Loucy (cell line): ENCODE results near the gene BFSP1.

Experiments
- H2AFZ ChIP-seq: fragments of 200-600 bp; sonication (generic); 2 replicates; pipeline ENCODE4 v1.6.0; 2016; ENCODE audit warnings: antibody characterized with exemption, mild to moderate bottlenecking, low read length, moderate library complexity
- H3F3A ChIP-seq: fragments of 200-600 bp; 2 replicates; pipeline ENCODE4 v1.6.0; 2016; ENCODE audit warnings: antibody characterized with exemption, low read depth, mild to moderate bottlenecking
- H3K27me3 ChIP-seq: fragments of 200-600 bp; sonication (generic); 2 replicates; pipeline ENCODE4 v1.6.1; 2014; ENCODE audit warnings: low read length, mild to moderate bottlenecking; ENCODE audit not compliant: insufficient read depth, poor library complexity, severe bottlenecking
- H3K36me3 ChIP-seq: fragments of 200-600 bp; sonication (generic); 2 replicates; pipeline ENCODE4 v1.6.1; 2016; ENCODE audit warnings: low read length; ENCODE audit not compliant: insufficient read depth
- H3K4me1 ChIP-seq: fragments of 200-600 bp; sonication (generic); 2 replicates; pipeline ENCODE4 v1.5.1; 2014; ENCODE audit warnings: low read length, mild to moderate bottlenecking; ENCODE audit not compliant: insufficient read depth, poor library complexity, severe bottlenecking
- H3K4me2 ChIP-seq: fragments of 200-600 bp; sonication (generic); 2 replicates; pipeline ENCODE4 v1.6.0; 2014; ENCODE audit warnings: antibody characterized with exemption, low read length, low read depth, mild to moderate bottlenecking; ENCODE audit not compliant: poor library complexity, severe bottlenecking
- H3K4me3 ChIP-seq: fragments of 200-600 bp; sonication (generic); 2 replicates; pipeline ENCODE4 v1.5.1; 2014; ENCODE audit warnings: low read length, mild to moderate bottlenecking, mixed read lengths; ENCODE audit not compliant: poor library complexity, severe bottlenecking
- H3K79me2 ChIP-seq: fragments of 200-600 bp; sonication (generic); 2 replicates; pipeline ENCODE4 v1.6.1; 2014; ENCODE audit warnings: low read length; ENCODE audit not compliant: insufficient read depth
- H3K9ac ChIP-seq: fragments of 200-600 bp; sonication (generic); 2 replicates; pipeline ENCODE4 v1.6.0; 2014; ENCODE audit warnings: mild to moderate bottlenecking, low read depth, low read length, moderate library complexity; ENCODE audit not compliant: poor library complexity, severe bottlenecking
- H3K9me2 ChIP-seq: fragments of 200-600 bp; sonication (generic); replicated peaks from 2 replicates; pipeline ENCODE4 v1.6.1; 2016; ENCODE audit warnings: low read depth, low read length, mixed read lengths
- H3K9me3 ChIP-seq: fragments of 200-600 bp; sonication (generic); 2 replicates; pipeline ENCODE4 v1.6.1; 2014; ENCODE audit warnings: mild to moderate bottlenecking, antibody characterized with exemption, low read length, low read depth; ENCODE audit not compliant: insufficient read depth
- H4K20me1 ChIP-seq: fragments of 200-600 bp; sonication (generic); 2 replicates; pipeline ENCODE4 v1.6.0; 2014; ENCODE audit warnings: antibody characterized with exemption, low read length, mild to moderate bottlenecking; ENCODE audit not compliant: insufficient read depth, poor library complexity, severe bottlenecking
- CTCF ChIP-seq: fragments of 200-600 bp; sonication (generic); conservative IDR thresholded peaks from 2 replicates; pipeline ENCODE4 v1.5.1; 2014; ENCODE audit warnings: mild to moderate bottlenecking, antibody characterized with exemption, low read length
- EZH2phosphoT487 ChIP-seq: fragments of 200-600 bp; IDR thresholded peaks from 2 replicates; pipeline ENCODE4 v1.6.1; 2018; ENCODE audit warnings: antibody characterized with exemption, mild to moderate bottlenecking, moderate library complexity, borderline replicate concordance

BFSP1 gene

GRCh38 chr20:17508756-17509155 is 22.4 kb downstream of the BFSP1 start:
- no peak overlapping the region for H2AFZ ChIP-seq
- H3F3A ChIP-seq, result no peaks in the 10 kb centered on the region
- no peaks in the 10 kb centered on the region for H3K79me2 ChIP-seq
- TF ChIP-seq CTCF, result no peak
- no peak for TF ChIP-seq EZH2phosphoT487
- no peak overlapping the region for H3K4me2 ChIP-seq
- no peaks in the 10 kb centered on the region for H3K27me3 ChIP-seq
- no peaks in the 10 kb centered on the region for H3K9me3 ChIP-seq
- peaks cover 49% of the 10 kb centered on the region for H3K4me1 ChIP-seq
- H3K36me3 ChIP-seq, result no peaks in the 10 kb centered on the region
- H4K20me1 ChIP-seq, result no peaks in the 10 kb centered on the region
- no peak overlapping the region for H3K9ac ChIP-seq
- no peaks in the 10 kb centered on the region for H3K9me2 ChIP-seq
- H3K4me3 ChIP-seq, result no peak overlapping the region

DNA sequence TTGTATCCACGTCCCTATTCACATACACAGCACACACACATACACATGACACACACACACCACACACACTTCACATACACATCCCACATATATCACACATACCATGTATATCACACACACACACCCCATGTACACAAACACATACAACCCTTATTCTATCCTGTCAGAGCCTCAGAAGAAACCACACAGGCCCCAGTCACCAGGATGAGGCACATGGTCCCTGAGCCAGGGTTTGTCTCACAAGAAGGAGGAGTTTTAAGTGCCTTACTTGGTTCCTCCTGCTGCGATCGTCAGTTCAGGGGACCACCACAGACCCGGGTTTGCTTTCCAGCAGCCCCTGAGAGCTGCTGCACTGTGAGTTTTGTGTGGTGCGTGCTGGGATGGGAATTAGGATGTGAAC is 23.6 kb downstream of the BFSP1 start:
- no peaks in the 10 kb centered on the region for H3K9me3 ChIP-seq
- no peak overlapping the region for H3K4me3 ChIP-seq
- no peaks in the 10 kb centered on the region for H3F3A ChIP-seq
- peaks cover 49% of the 10 kb centered on the region for H3K4me1 ChIP-seq
- no peak overlapping the region for H3K4me2 ChIP-seq
- no peaks in the 10 kb centered on the region for H3K9me2 ChIP-seq
- TF ChIP-seq CTCF (no peak), EZH2phosphoT487 (no peak)
- no peaks in the 10 kb centered on the region for H3K27me3 ChIP-seq
- H3K9ac ChIP-seq, result no peak overlapping the region
- H4K20me1 ChIP-seq, result no peaks in the 10 kb centered on the region
- no peaks in the 10 kb centered on the region for H3K36me3 ChIP-seq
- H3K79me2 ChIP-seq, result no peaks in the 10 kb centered on the region
- no peak overlapping the region for H2AFZ ChIP-seq

GRCh38 chr20:17507032-17507431 is 24.1 kb downstream of the BFSP1 start:
- no peak overlapping the region for H2AFZ ChIP-seq
- H3K4me2 ChIP-seq, result no peak overlapping the region

More at GRCh38 chr20:17507032-17507431, 24.1 kb downstream of the BFSP1 start:
- Histone ChIP-seq H3K9ac (no peak overlapping the region), H3K4me3 (no peak overlapping the region), H3K4me1 (peaks cover 49% of the 10 kb centered on the region), H3F3A (no peaks in the 10 kb centered on the region), H4K20me1 (no peaks in the 10 kb centered on the region), H3K9me2 (no peaks in the 10 kb centered on the region), H3K36me3 (no peaks in the 10 kb centered on the region), H3K27me3 (no peaks in the 10 kb centered on the region), H3K79me2 (no peaks in the 10 kb centered on the region), H3K9me3 (no peaks in the 10 kb centered on the region)
- TF ChIP-seq CTCF (no peak), EZH2phosphoT487 (no peak)
